ENCODE data around the gene PPM1F.

PPM1F gene

GRCh38 chr22:21951062-21951461 lies 1.6 kb downstream of the PPM1F start:
- no peak overlapping the region for H3K4me3 ChIP-seq (ENCODE audit: low read depth, low read length)
- no peak for TF ChIP-seq CTCF (IDR thresholded peaks at IDR 0.05; ENCODE audit: insufficient read depth, low read depth, low read length, missing control alignments)
- no peak for DNase-seq (ENCODE audit: low read depth)

- DNase-seq (ENCODE audit: low read depth): no peak
- no peak overlapping the region for H3K4me3 ChIP-seq (ENCODE audit: low read depth, low read length)
- TF ChIP-seq CTCF (IDR thresholded peaks at IDR 0.05; ENCODE audit: insufficient read depth, low read depth, low read length, missing control alignments): no peak
Observed at GRCh38 chr22:21949948-21950347, 2.7 kb downstream of the PPM1F start.

GRCh38 chr22:21949569-21949918 lies 3.1 kb downstream of the PPM1F start:
- no peak for TF ChIP-seq CTCF (IDR thresholded peaks at IDR 0.05; ENCODE audit: insufficient read depth, low read depth, low read length, missing control alignments)
- DNase-seq (ENCODE audit: low read depth): no peak

GRCh38 chr22:21948824-21949568 lies 3.7 kb downstream of the PPM1F start:
- no peak overlapping the region for H3K4me3 ChIP-seq (ENCODE audit: low read depth, low read length)
- TF ChIP-seq CTCF (IDR thresholded peaks at IDR 0.05; ENCODE audit: insufficient read depth, low read depth, low read length, missing control alignments): no peak
- DNase-seq (ENCODE audit: low read depth): no peak

More at GRCh38 chr22:21949569-21949918, 3.1 kb downstream of the PPM1F start:
- H3K4me3 ChIP-seq (ENCODE audit: low read depth, low read length): no peak overlapping the region

GRCh38 chr22:21948390-21948789 lies 4.3 kb downstream of the PPM1F start:
- DNase-seq (ENCODE audit: low read depth): no peak
- TF ChIP-seq CTCF (IDR thresholded peaks at IDR 0.05; ENCODE audit: insufficient read depth, low read depth, low read length, missing control alignments): no peak
- H3K4me3 ChIP-seq (ENCODE audit: low read depth, low read length): no peak overlapping the region

- H3K4me3 ChIP-seq (ENCODE audit: low read depth, low read length): no peak overlapping the region
- no peak for DNase-seq (ENCODE audit: low read depth)
- TF ChIP-seq CTCF (IDR thresholded peaks at IDR 0.05; ENCODE audit: insufficient read depth, low read depth, low read length, missing control alignments): no peak
Observed at GRCh38 chr22:21947040-21948014, 5.3 kb downstream of the PPM1F start.
